Tibial nerve (tissue), 3 donors: ENCODE data around the gene GAL3ST2.

Source experiments
- CTCF ChIP-seq, 5 experiments: fragments of 200-600 bp in 3 of 5; fragments of 450-650 bp in 2 of 5; sonication (generic) in 3 of 5; IDR thresholded peaks; one replicate each; pipeline ENCODE4 v1.5.1; 2016 to 2019; ENCODE audit warnings: antibody characterized with exemption in 5 of 5, mild to moderate bottlenecking in 3 of 5, moderate library complexity in 2 of 5
- POLR2A ChIP-seq, 2 donors: fragments of 450-650 bp; IDR thresholded peaks; one replicate each; pipeline ENCODE4 v1.6.1; 2017; ENCODE audit warnings: antibody characterized with exemption in 2 of 2, mild to moderate bottlenecking in 2 of 2, moderate library complexity in 2 of 2

DNA sequence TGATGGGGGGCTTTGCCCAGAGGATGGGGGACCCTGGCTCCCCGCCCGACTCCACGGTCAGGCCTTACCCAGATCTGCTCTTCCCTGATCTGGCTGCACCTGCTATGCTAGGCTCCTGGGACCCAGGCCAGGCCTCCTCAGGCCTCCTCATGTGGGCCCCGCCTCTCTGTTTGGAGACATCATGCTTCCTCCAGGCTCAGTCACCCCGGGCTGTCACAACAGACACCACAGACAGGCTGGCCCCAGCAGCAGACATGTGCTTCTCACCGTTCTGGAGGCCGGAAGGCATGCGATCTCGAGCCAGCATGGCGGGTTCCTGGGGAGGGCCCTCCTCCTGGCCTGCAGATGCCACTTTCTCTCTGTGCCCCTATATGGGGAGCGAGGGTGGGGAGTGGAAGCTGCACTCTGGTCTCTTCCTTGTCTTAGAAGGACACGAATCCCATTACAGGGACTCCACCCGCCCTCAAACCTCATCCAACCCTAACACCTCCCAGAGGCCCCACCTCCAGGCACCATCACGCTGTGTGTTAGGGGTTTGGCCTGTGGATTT is 21.5 kb downstream of the GAL3ST2 start:
- TF ChIP-seq CTCF (IDR thresholded peaks at IDR 0.05) (no peak), POLR2A (IDR thresholded peaks at IDR 0.05) (no peak)
